SK-N-SH (cell line): ENCODE results near the gene AP1M1. TPM values are rescaled to one million over a fixed set of nuclear protein-coding genes. Genes with fewer than 3 reads are reported as not detected.

Experiments used
- CTCF ChIA-PET: fragments of 300-600, 350-600 bp; formaldehyde crosslinking; extraction: SDS; loops from one replicate; lab custom pipeline; 2021; lab: Yijun Ruan, JAX
- POLR2A ChIA-PET: fragments of 350-600 bp; sonication (Branson Sonifier 250); formaldehyde crosslinking; extraction: SDS; loops from one replicate; lab custom pipeline; 2020; ENCODE audit warnings: antibody characterized with exemption, inconsistent platforms; lab: Yijun Ruan, JAX
- DNase-seq: peaks from one replicate; pipeline ENCODE4 v3.0.0; 2012
- H2AFZ ChIP-seq: fragments of 200-600 bp; sonication (generic); 2 replicates; pipeline ENCODE4 v1.8.1; 2016; ENCODE audit warnings: antibody characterized with exemption, mild to moderate bottlenecking, low read depth
- H3F3A ChIP-seq: fragments of 200-600 bp; sonication (generic); replicated peaks from 2 replicates; pipeline ENCODE3; 2016; ENCODE audit warnings: antibody characterized with exemption, mild to moderate bottlenecking; ENCODE audit not compliant: insufficient read depth
- H3K27ac ChIP-seq, 2 experiments: fragments of 200-500 bp in 1 of 2; fragments of 200-600 bp in 1 of 2; sonication (Bioruptor generic) in 1 of 2; sonication (generic), shearing (Covaris generic) in 1 of 2; 2 replicates each; pipeline versions ENCODE4 v1.5.1 to v1.6.1; 2014 to 2016; ENCODE audit warnings: low read depth in 2 of 2, inconsistent platforms in 1 of 2, low read length in 1 of 2, mild to moderate bottlenecking in 1 of 2, mixed read lengths in 1 of 2
- H3K27me3 ChIP-seq: fragments of 200-600 bp; sonication (generic), shearing (Covaris generic); 2 replicates; pipeline ENCODE4 v1.6.1; 2016; ENCODE audit warnings: mixed run types; ENCODE audit not compliant: insufficient read depth
- H3K36me3 ChIP-seq, 2 experiments: fragments of 200-500 bp in 1 of 2; fragments of 200-600 bp in 1 of 2; sonication (Bioruptor generic) in 1 of 2; sonication (generic) in 1 of 2; replicated peaks in 1 of 2; 2 replicates each; pipeline versions ENCODE3 to v1.5.1; 2014 to 2016; ENCODE audit warnings: low read length in 1 of 2, mild to moderate bottlenecking in 1 of 2; ENCODE audit not compliant: insufficient read depth in 2 of 2, control insufficient read depth in 1 of 2
- H3K4me1 ChIP-seq, 2 experiments: fragments of 200-500 bp in 1 of 2; fragments of 200-600 bp in 1 of 2; sonication (Bioruptor generic) in 1 of 2; sonication (generic), shearing (Covaris generic) in 1 of 2; 2 replicates each; pipeline versions ENCODE4 v1.5.1 to v1.6.1; 2014 to 2016; ENCODE audit warnings: low read depth in 1 of 2, low read length in 1 of 2, mixed run types in 1 of 2; ENCODE audit not compliant: insufficient read depth in 2 of 2, control insufficient read depth in 1 of 2
- H3K4me2 ChIP-seq: fragments of 200-600 bp; sonication (generic), shearing (Covaris generic); 2 replicates; pipeline ENCODE4 v1.6.1; 2017; ENCODE audit warnings: mixed run types
- H3K4me3 ChIP-seq, 2 experiments: fragments of 200-500 bp in 1 of 2; fragments of 200-600 bp in 1 of 2; sonication (Bioruptor generic) in 1 of 2; sonication (generic), shearing (Covaris generic) in 1 of 2; 2 replicates each; pipeline versions ENCODE4 v1.5.1 to v1.8.1; 2014 to 2016; ENCODE audit warnings: low read depth in 2 of 2, inconsistent platforms in 1 of 2, low read length in 1 of 2, mild to moderate bottlenecking in 1 of 2, mixed read lengths in 1 of 2, moderate library complexity in 1 of 2
- H3K79me2 ChIP-seq: fragments of 200-600 bp; sonication (generic); 2 replicates; pipeline ENCODE4 v1.8.1; 2017; ENCODE audit warnings: mild to moderate bottlenecking; ENCODE audit not compliant: insufficient read depth
- H3K9ac ChIP-seq: fragments of 200-600 bp; sonication (generic); 2 replicates; pipeline ENCODE4 v1.6.1; 2017; ENCODE audit warnings: mixed run types
- H3K9me2 ChIP-seq: fragments of 200-600 bp; sonication (generic); 2 replicates; pipeline ENCODE4 v1.6.1; 2017; ENCODE audit warnings: mixed run types
- H3K9me3 ChIP-seq: fragments of 200-600 bp; sonication (generic); 2 replicates; pipeline ENCODE4 v1.6.1; 2017; ENCODE audit warnings: mixed run types, mild to moderate bottlenecking, moderate library complexity
- H4K20me1 ChIP-seq: fragments of 200-600 bp; sonication (generic); 2 replicates; pipeline ENCODE4 v1.6.1; 2017; ENCODE audit warnings: mild to moderate bottlenecking, mixed run types; ENCODE audit not compliant: insufficient read depth
- CTCF ChIP-seq: fragments of 200-600 bp; sonication (generic); IDR thresholded peaks from 2 replicates; pipeline ENCODE4 v1.6.1; 2017; ENCODE audit warnings: antibody characterized with exemption, mild to moderate bottlenecking, moderate library complexity
- ELF1 ChIP-seq: IDR thresholded peaks from 2 replicates; pipeline ENCODE4 v1.4.0; 2012
- EP300 ChIP-seq, 2 experiments: IDR thresholded peaks; 2 replicates each; pipeline versions ENCODE4 v1.4.0 to v1.6.1; 2012; ENCODE audit warnings: borderline replicate concordance in 1 of 2, low read depth in 1 of 2, low read length in 1 of 2
- FOXM1 ChIP-seq: IDR thresholded peaks from 2 replicates; pipeline ENCODE4 v1.4.0; 2012; ENCODE audit warnings: low read depth, mild to moderate bottlenecking
- JUND ChIP-seq: IDR thresholded peaks from 2 replicates; pipeline ENCODE4 v1.4.0; 2012
- MXI1 ChIP-seq: IDR thresholded peaks from 2 replicates; pipeline ENCODE4 v1.6.1; 2012; ENCODE audit warnings: mild to moderate bottlenecking, low read depth, low read length, improper control_type of control experiment
- NFIC ChIP-seq: IDR thresholded peaks from 2 replicates; pipeline ENCODE4 v1.4.0; 2012; ENCODE audit warnings: borderline replicate concordance
- NRF1 ChIP-seq: IDR thresholded peaks from 2 replicates; pipeline ENCODE4 v1.6.1; 2012; ENCODE audit warnings: low read depth, mild to moderate bottlenecking, low read length
- PBX3 ChIP-seq: IDR thresholded peaks from 2 replicates; pipeline ENCODE4; 2012
- POLR2AphosphoS5 ChIP-seq: IDR thresholded peaks from 2 replicates; pipeline ENCODE4 v1.6.1; 2012; ENCODE audit warnings: low read depth, low read length
- RAD21 ChIP-seq: IDR thresholded peaks from 2 replicates; pipeline ENCODE4 v1.6.1; 2012; ENCODE audit warnings: mild to moderate bottlenecking, low read length
- SIN3A ChIP-seq: IDR thresholded peaks from 2 replicates; pipeline ENCODE4 v1.6.1; 2012; ENCODE audit warnings: low read depth, mild to moderate bottlenecking, low read length, moderate library complexity, borderline replicate concordance
- TCF12 ChIP-seq: IDR thresholded peaks from 2 replicates; pipeline ENCODE4 v1.4.0; 2012
- YY1 ChIP-seq: IDR thresholded peaks from 2 replicates; pipeline ENCODE4 v1.4.0; 2012; ENCODE audit warnings: low read depth, mild to moderate bottlenecking
- ZBTB33 ChIP-seq: IDR thresholded peaks from 2 replicates; pipeline ENCODE4 v1.4.0; 2012; ENCODE audit warnings: low read depth, borderline replicate concordance
- WGBS: methylation state at CpG from one replicate; pipeline ENCODE4 v1.1.6; 2017; ENCODE audit warnings: low lambda C conversion rate; 5-methylcytosine and 5-hydroxymethylcytosine counted together
- polyA plus RNA-seq, 3 experiments: library from polyadenylated mRNA; depleted of rRNA; stranded (reverse); fragments of >200 nt; gene quantifications; 2 replicates each; pipeline ENCODE4 v1.2.3, GENCODE V29; 2012
- TF ChIP-seq, protein P1 (sequence below): fragments of 150-350 bp; IDR thresholded peaks from 2 replicates; pipeline ENCODE4 v1.6.1; 2017; ENCODE audit warnings: antibody characterized with exemption, low read length, low read depth, borderline replicate concordance

The AP1M1 gene
- polyA plus RNA-seq, 1 of the 3 experiments (the other 2 are of a cell fraction) = 133 TPM

DNA sequence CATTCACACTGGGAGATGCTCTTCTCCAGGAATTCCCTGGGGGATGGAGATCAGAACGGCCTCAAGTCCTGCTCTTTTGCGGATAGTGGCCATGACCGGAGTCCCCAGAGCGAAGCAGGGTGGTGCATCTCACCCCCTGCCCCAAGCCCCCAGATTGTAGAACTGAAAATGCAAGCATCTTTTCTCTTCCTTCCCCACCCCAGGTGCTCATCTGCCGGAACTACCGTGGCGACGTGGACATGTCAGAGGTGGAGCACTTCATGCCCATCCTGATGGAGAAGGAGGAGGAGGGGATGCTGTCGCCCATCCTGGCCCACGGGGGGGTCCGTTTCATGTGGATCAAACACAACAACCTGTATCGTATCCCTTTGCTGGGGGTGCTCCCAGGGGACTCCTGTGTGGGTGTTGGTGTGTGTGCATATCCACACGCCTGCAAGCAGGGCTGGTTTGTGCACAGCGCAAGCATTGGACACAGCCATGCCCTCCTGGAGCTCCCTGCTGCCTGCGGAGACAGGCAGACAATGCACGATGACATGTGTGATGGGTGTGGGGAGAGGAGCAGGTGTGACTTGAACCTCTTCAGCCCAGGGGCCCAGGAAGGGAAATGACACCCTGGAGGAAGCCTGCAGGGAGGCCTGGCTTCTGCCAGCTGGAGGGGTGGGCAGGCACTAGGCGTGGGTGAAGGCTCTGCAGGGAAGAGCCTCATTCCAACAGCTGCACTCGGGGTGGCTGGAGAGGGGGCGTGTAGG is 5.7 kb downstream of the AP1M1 start:
- no peak overlapping the region for H3K4me2 ChIP-seq
- H3K36me3 ChIP-seq = peaks cover 0 to 76% of the 10 kb centered on the region in 2 experiments
- ChIA-PET POLR2A (interaction anchor here (0.6 kb wide), 1 partner anchor 150 kb away, joined by 6 read pairs; no protein-coding TSS in a partner anchor), CTCF (no interaction called here)
- no peak for TF ChIP-seq YY1
- TF ChIP-seq EP300 (IDR thresholded peaks at IDR 0.05; ENCODE audit: borderline replicate concordance in 1 of 2, low read depth in 1 of 2, low read length in 1 of 2) = no peak
- no peak for TF ChIP-seq MXI1
- TF ChIP-seq, protein P1, sequence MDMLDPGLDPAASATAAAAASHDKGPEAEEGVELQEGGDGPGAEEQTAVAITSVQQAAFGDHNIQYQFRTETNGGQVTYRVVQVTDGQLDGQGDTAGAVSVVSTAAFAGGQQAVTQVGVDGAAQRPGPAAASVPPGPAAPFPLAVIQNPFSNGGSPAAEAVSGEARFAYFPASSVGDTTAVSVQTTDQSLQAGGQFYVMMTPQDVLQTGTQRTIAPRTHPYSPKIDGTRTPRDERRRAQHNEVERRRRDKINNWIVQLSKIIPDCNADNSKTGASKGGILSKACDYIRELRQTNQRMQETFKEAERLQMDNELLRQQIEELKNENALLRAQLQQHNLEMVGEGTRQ = no peak
- no peak for TF ChIP-seq ZBTB33
- TF ChIP-seq SIN3A = no peak
- TF ChIP-seq ELF1 = no peak
- TF ChIP-seq JUND = no peak
- no peak for TF ChIP-seq FOXM1
- no peak for TF ChIP-seq RAD21
- TF ChIP-seq NFIC = no peak
- TF ChIP-seq CTCF = no peak
- TF ChIP-seq TCF12 = no peak
- TF ChIP-seq PBX3 = no peak
- TF ChIP-seq POLR2AphosphoS5 = no peak
- TF ChIP-seq NRF1 = no peak
- H3K4me3 ChIP-seq = no peak overlapping the region
- DNase-seq = no peak
- H3K27me3 ChIP-seq = no peaks in the 10 kb centered on the region
- H2AFZ ChIP-seq = no peak overlapping the region
- H3K9me2 ChIP-seq = no peaks in the 10 kb centered on the region
- WGBS = 89% methylated on average over 8 of the region's 19 CpGs
- peaks cover 44% of the 10 kb centered on the region for H3K79me2 ChIP-seq
- peaks cover 6 to 29% of the 10 kb centered on the region in 2 experiments; a peak in 1 of 4 replicates for H3K4me1 ChIP-seq
- H3K27ac ChIP-seq = no peak overlapping the region
- H3F3A ChIP-seq = no peaks in the 10 kb centered on the region
- no peaks in the 10 kb centered on the region for H3K9me3 ChIP-seq
- peaks cover 43% of the 10 kb centered on the region for H4K20me1 ChIP-seq
- H3K9ac ChIP-seq = no peak overlapping the region
